CD4-positive, alpha-beta T cell treated with Interleukin-4 for 4 hours (primary cell): ENCODE data around the gene YY2.

Source experiments
- DNase-seq: peaks from one replicate; pipeline ENCODE4 v3.0.0-alpha.2; 2020

The YY2 gene

GRCh38 chrX:21875013-21875412 lies 19.2 kb downstream of the YY2 start:
- DNase-seq, result no peak

DNA sequence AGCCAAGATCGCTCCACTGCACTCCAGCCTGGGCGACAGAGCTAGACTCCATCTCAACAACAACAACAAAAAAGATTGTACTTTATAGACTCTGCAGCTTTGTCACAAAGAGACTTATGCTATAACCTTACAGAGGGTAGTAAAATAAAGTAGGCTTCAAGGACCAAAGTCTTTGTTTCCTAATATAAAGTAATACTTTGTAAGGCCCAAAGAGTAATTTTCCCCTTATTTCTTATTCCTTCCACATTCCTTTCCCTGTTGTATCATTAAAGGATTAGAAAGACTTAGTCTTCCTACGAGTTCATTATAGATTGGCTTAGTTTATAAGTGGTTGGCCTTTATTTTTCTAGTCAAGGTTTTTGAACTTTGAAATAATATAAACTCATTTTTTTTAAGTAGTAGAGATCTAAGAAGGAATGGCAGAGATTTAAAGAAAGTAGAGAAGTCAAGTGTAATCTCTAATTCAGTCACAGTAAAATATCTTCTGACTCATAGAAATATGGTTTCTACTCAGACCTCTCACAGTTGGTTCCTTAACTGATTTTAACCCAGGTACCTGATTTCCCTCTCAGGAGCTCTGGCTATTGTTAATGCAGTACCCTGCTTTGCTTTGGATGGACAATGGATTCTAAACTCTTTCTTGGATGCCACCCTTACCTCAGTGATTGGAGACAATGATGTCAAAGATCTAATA lies 26.2 kb downstream of the YY2 start:
- DNase-seq, result no peak

GRCh38 chrX:21883258-21883657 lies 27.5 kb downstream of the YY2 start:
- DNase-seq, result no peak

- DNase-seq, result no peak
Measured at GRCh38 chrX:21885568-21885967, 29.8 kb downstream of the YY2 start.

DNA sequence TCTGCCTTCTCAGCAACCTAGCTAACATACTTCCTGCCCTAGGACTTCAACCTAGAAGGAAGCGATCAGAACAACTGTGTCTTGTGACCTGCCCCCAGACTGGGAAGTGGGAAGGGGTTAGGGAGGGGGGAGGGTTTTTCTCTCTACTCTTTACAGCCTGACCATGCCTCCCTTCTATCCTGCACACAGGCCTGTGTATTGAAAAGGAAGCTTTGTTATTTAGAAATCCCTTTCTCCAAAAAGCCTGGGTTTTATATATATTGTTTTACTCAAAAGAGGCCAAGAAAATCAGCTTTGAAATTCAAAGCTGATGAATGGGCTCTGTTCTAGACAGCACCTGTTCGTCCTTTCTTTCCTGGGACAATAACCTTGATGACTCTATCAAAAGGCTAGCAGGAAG lies 49.5 kb downstream of the YY2 start:
- DNase-seq, result no peak

GRCh38 chrX:21905953-21906352 lies 50.2 kb downstream of the YY2 start:
- DNase-seq, result no peak

DNA sequence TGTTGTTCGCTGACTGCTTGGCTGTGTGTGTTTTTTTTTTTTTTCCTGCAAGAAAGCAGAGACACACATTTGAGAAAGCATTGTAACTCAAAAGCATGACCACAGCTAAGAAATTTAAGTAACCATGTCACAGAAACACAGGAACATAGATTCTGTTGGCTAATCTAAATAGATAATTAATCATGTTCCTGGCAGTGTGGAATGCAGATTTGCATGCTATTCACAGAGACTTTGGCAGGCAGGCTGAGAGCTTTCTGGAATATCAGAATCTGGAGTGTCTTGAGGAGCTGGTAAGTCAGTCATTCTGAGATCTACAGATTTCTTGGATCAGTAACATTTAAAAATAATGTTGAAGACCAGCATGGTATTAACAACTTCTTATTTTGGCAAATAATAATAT lies 51.5 kb downstream of the YY2 start:
- no peak for DNase-seq
